ENCODE data around the gene CFAP61.

- TF ChIP-seq GATA2 (IDR thresholded peaks at IDR 0.05; ENCODE audit: low read depth, low read length) (no peak), GATA3 (IDR thresholded peaks at IDR 0.05; ENCODE audit: low read depth, low read length) (no peak)
These were observed 43.0 kb downstream of the CFAP61 start for GRCh38 chr20:20095114-20095872.

Measured in SH-SY5Y (cell line).